ENCODE measurements around the gene ARSB.

Gene ARSB

DNA sequence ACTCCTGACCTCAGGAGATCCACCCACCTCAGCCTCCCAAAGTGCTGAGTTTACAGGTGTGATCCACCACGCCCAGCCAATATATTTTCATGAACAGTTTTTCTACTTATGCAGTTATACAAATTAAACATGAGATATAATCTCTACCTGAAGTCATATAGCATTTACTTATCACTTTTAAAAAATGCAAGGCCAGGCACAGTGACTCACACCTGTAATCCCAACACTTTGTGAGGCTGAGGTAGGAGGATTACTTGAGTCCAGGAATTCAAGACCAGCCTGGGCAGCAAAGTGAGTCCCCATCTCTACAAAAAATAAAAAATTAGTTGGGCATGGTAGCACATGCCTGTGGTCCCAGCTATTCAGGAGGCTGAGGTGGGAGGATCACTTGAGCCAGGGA is 171.8 kb downstream of the ARSB start:
- intact Hi-C loops (cut with DNase I): no loop called here
- DNase-seq: no peak

DNA sequence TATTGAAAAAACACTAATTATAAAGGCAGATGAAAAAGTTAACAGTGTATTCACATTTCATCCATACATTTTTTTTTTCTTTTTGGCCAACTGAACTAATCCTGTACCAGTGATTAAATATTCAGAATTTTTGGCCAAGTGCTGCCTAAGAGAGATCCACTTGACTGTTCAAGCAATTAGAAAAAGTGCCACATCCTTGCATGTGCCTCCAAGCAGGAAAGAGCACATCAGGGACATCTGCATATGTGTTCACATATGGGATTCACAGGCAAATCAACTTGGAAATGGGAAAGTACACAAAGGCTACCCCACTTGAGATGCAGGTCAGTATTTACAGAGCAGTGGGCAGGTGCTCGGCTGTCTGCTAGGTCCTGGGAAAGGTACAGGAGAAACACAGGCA is 173.2 kb downstream of the ARSB start:
- DNase-seq: no peak
- intact Hi-C loops (cut with DNase I): no loop called here

DNA sequence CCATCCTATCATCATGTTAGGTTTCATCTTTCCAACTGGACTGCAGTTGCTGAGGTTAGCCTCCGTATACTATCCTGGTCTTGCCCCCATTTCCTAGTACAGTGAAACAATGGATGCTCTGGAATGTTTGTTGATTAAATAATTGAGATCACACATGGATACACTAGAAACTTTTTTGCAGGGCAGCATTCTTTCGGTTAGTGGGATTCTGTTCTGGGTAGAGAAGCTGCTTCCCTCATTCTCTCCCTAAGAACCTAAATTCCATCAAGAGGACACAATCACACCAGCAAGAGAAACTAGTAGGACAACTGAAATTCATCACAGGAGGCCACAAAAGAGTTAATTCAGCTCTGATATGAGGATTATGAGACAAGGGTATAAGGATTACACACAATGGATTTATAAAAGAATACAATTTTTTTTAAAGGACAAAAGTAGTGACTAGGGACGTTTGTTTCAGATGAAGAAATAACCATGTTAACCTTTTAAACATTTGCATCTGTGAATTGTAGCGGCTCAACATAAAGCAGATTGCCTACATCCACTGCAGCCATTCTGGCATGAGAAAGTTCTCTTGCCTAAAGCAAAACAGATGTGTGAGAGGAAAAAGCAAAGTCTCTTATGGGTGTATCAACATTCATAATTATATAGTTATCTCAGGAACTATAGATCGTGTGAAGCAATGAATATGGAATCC is 173.8 kb downstream of the ARSB start:
- intact Hi-C loops (cut with DNase I): no loop called here
- DNase-seq: no peak

DNA sequence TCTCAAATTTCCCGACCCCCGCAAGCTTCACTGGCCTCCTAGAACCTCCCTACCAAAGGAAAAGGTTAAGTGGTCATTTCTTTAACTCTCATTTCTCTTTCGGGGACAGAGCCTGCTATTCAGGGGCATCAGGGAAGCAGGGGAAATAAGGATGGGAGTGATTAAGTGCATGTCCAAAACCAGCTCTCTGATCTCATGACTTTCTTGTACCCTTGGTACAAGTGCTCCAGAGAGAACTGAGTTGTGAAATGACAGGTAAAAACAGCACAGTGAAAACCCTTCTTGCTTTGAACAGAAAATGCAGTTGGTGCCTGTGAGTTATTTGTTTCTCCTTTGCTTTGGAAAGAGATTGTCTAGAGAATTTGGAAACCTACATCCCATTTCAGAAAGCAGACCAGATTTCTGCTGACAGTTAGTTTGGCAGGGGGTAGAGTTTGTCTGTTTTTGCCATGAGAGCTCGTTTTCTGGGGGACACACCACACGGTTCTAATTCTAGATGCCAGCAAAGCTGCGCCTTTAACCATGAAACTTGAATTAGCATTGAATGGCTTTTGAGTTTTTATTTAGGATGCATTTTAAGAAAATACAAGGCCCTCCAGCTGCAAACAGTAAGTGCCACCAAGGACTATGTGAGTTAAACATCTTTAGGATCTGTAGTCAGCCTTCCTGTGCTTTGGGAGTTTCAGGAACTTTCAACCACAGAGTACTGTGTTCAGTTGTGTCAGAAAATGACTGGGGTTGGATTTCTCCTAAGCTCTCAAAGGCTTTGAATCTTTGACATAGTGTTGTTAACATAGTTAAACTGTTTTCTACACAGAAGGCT is 174.8 kb downstream of the ARSB start:
- no peak for DNase-seq
- intact Hi-C loops (cut with DNase I): no loop called here

DNA sequence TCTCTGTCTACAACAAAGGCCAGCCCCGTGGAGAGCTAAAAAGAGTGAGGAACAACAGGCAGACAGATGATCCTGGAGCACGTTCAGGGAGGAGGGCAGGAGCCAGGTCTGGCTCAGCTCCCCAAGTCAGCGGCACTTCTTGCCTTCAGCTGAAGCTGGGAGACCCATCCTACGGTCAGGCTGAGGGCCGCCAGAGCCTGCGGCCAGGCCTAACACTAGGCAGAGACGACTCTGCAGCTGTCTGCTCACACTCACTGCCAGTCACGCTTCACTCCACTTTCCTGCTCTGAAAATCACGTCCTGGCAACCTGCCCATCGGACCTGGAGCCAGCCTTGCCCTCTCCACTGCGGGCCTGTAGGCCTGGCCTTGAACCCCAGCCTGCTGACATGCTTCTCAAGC is 175.7 kb downstream of the ARSB start:
- DNase-seq: peak in 1 of 10 donors; percentile 66

DNA sequence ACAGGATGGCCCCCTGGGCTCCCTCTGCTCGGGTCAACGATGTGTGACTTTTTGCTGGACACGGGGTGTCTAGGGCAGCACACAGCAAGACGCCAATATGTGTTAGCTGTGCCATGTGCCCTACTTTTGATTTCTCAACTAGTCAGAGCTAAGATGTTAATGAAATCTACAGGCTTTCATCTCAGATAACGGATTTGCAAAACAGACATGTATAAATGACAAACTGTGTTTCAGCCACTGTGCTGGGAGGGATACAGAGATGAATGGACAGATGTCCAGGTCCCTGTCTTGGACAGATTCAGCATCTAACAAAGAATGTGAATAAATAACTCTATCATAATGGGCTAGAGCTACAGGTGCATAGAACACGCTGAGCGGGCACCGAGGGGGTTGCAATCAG is 176.3 kb downstream of the ARSB start:
- intact Hi-C loops (cut with DNase I): no loop called here
- DNase-seq: no peak

More for the DNA sequence above, 175.7 kb downstream of the ARSB start:
- intact Hi-C loops (cut with DNase I): no loop called here

GRCh38 chr5:78808380-78808779 is 176.7 kb downstream of the ARSB start:
- intact Hi-C loops (cut with DNase I): no loop called here
- no peak for DNase-seq

DNA sequence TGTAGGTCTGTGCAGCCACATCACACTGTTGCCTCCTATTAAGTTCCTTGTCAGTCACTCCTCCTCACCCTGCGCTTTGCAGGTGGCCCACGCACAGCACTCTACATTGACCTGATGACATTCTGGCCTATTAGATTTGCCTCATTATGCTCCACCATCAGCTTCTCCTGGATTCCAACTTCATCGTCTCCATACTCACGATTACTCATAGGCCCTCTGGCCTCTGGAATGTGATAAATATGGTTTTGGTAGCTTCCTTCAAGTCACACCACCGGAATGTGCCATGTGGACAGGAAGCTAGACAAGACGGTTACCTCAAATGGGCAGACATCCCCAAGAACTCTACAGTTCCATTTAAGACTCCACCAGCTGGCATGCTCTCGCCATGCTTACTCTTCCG is 178.6 kb downstream of the ARSB start:
- no peak for DNase-seq
- intact Hi-C loops (cut with DNase I): no loop called here

GRCh38 chr5:78805474-78806124 is 179.5 kb downstream of the ARSB start:
- peak in 1 of 10 donors; percentile 46 for DNase-seq
- intact Hi-C loops (cut with DNase I): no loop called here

GRCh38 chr5:78804995-78805394 is 180.1 kb downstream of the ARSB start:
- intact Hi-C loops (cut with DNase I): no loop called here
- DNase-seq: no peak

DNA sequence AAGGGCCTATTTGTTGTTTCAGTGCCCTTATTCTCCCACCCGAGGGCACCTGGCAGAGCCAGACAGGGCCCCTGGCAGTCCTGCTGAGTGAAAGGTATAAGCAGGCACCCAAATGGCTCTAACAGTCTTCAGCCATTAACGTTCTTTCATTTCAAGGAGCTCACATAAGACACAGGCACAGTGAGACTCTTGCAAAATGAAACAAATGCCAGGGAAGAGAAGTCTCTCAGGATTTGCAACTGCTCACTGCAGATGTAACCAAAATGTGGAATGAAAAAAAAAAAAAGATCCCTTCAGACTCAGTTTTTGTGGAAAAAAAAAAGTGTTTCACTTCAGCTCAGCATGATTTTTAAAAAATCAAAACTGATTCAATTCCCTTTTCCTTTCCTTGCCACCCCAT is 181.2 kb downstream of the ARSB start:
- intact Hi-C loops (cut with DNase I): no loop called here

DNA sequence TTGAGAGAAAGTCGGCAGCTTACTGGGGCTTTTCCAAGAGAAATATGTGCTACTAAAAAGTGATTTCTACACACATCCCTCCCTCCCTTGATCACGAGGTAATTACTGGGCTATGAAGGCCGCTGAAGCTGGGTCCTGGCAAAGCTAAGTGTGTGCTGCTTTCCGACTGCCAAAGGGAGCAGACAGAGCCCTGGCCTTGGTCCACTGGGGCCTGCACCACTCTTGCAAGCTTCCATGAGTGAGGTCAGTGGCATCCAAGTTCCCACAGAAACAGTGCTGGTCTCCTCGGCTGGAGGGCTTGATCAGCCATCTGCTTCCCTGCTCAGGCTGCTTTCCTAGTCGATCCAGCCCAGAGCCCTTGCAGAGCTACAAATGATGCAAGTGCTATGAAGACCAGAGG is 181.8 kb downstream of the ARSB start:
- DNase-seq: peak in 5 of 10 donors; percentile 12 to 77 (median 37)

More for the DNA sequence above, 181.2 kb downstream of the ARSB start:
- DNase-seq: no peak

GRCh38 chr5:78801413-78801812 is 183.7 kb downstream of the ARSB start:
- no peak for DNase-seq
- intact Hi-C loops (cut with DNase I): no loop called here

More for the DNA sequence above, 181.8 kb downstream of the ARSB start:
- intact Hi-C loops (cut with DNase I): no loop called here

GRCh38 chr5:78799266-78800017 is 185.7 kb downstream of the ARSB start:
- intact Hi-C loops (cut with DNase I): no loop called here

DNA sequence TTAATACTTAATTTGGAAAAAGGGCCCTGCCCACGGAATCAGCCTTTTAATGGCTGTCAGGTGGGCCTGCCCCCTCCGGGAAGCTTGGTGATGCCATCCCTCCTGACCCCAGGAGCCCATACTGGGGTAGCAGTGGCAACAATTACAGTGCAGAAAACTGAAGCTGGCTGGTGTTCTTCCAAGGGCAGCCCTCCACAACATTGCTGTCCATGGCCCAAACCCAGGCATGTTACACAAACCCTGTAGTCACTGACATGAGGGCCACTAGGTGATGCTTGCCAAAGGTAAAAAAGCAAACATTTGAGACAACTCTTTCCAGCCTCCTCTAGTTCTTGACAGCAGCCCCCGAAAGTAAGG is 186.5 kb downstream of the ARSB start:
- intact Hi-C loops (cut with DNase I): no loop called here
- DNase-seq: no peak

More at GRCh38 chr5:78799266-78800017, 185.7 kb downstream of the ARSB start:
- no peak for DNase-seq

DNA sequence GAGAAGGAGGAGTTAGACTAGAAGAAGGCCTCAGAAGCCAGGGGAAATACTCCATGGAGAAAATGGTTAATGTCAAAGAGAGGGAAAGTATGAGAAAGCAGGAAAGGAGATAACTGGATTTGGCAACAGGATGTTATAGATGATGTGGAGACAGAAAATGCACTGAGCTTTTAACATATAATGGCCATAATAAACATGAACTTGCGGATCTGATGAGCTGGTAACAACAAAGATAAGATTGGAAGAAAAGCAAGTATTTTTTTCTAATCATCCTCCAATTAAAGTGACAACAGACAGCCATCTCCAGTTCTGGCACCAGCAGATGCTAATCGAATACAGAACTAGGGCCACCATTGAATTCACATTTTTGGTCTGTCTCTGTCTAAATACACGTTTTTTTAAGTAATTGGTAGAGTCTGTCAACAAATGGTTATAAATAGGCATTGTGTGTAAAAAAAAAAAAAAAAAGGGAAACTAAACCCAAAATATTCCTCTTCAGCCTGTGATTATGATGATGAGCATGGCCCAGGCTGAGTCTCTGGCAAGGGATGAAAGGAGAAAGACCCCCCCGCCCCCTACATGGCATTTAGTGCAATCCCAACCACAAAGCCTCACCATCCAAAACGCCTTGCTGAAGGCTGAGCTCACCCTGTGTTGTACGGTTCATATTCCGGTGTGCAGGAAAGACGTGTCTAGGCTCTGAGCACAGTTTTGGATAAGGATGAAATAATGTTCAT is 187.0 kb downstream of the ARSB start:
- DNase-seq: no peak
- intact Hi-C loops (cut with DNase I): no loop called here

GRCh38 chr5:78795757-78796156 is 189.4 kb downstream of the ARSB start:
- intact Hi-C loops (cut with DNase I): no loop called here
- DNase-seq: no peak

DNA sequence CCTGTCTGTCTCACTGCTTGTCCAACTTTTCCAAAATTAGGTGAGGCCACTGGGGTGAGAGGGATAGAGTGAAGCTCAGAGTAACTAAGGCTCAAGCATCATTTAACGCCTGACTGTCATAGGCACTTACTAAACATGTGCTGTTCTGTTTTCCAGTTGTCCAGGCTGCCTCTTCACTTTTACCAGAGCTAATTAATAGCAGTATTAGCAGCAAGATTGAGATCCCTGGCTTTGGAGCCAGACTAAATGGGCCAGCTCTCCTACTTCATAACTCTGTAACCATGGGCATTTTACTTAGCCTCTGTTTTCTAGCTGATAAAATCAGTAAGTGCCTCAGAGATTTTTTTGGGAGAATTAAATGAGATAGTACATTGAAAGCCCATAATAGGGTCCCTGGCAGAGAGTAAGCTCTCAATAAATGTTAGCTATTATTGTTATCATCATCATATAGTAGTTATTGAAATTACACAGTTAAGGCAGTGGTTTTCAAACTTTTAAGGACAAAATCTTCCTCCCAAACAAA is 190.4 kb downstream of the ARSB start:
- intact Hi-C loops (cut with DNase I): no loop called here
- no peak for DNase-seq

GRCh38 chr5:78793907-78794662 is 191.0 kb downstream of the ARSB start:
- intact Hi-C loops (cut with DNase I): no loop called here
- no peak for DNase-seq
